Natural killer cell (primary cell): ENCODE results near the gene LCE1A. TPM values are rescaled to one million over a fixed set of nuclear protein-coding genes. Genes with fewer than 3 reads are reported as not detected.

Experiments
- ATAC-seq, 3 donors: fragments of 150-1000 bp in 2 of 3; fragments of 200-7000 bp in 1 of 3; cut with Tn5 transposase; 1 replicate in 1 of 3; 2 replicates in 2 of 3; pipeline ENCODE4 v1.10.0; 2021; ENCODE audit warnings: mild to moderate bottlenecking in 2 of 3, moderate library complexity in 2 of 3
- DNase-seq, 2 donors: peaks; one replicate each; pipeline versions ENCODE4 v3.0.0 to v3.0.0-alpha.2; 2013 to 2021; ENCODE audit warnings: mixed read lengths in 1 of 2
- H3K27ac ChIP-seq: one replicate; pipeline ENCODE4 v1.5.1; 2013; ENCODE audit warnings: mild to moderate bottlenecking, low read length
- H3K27me3 ChIP-seq: one replicate; pipeline ENCODE4 v1.6.1; 2013; ENCODE audit warnings: low read length; ENCODE audit not compliant: control insufficient read depth, insufficient read depth
- H3K36me3 ChIP-seq: one replicate; pipeline ENCODE4 v1.6.1; 2013; ENCODE audit warnings: low read length; ENCODE audit not compliant: control insufficient read depth, insufficient read depth
- H3K4me1 ChIP-seq: one replicate; pipeline ENCODE4 v1.6.1; 2013; ENCODE audit warnings: low read length; ENCODE audit not compliant: control insufficient read depth, insufficient read depth
- H3K4me3 ChIP-seq: one replicate; pipeline ENCODE4 v1.5.1; 2013; ENCODE audit warnings: low read length
- H3K9me3 ChIP-seq: one replicate; pipeline ENCODE4 v1.6.1; 2013; ENCODE audit warnings: low read length; ENCODE audit not compliant: control insufficient read depth, insufficient read depth
- H3K27ac Mint-ChIP-seq, 2 donors: one replicate each; pipeline ENCODE4 v1.8.0; 2022; ENCODE audit warnings: mild to moderate bottlenecking in 2 of 2, mixed read lengths in 2 of 2, moderate library complexity in 1 of 2
- H3K27me3 Mint-ChIP-seq, 2 donors: one replicate each; pipeline ENCODE4 v1.8.0; 2022; ENCODE audit warnings: low read depth in 2 of 2, mixed read lengths in 2 of 2
- H3K36me3 Mint-ChIP-seq: one replicate; pipeline ENCODE4 v1.8.0; 2022; ENCODE audit warnings: mixed read lengths
- H3K4me1 Mint-ChIP-seq, 2 donors: one replicate each; pipeline ENCODE4 v1.8.0; 2022; ENCODE audit warnings: mixed read lengths in 2 of 2
- H3K4me3 Mint-ChIP-seq: one replicate; pipeline ENCODE4 v1.8.0; 2022; ENCODE audit warnings: mild to moderate bottlenecking, moderate library complexity, mixed read lengths
- H3K9me3 Mint-ChIP-seq, 2 donors: one replicate each; pipeline ENCODE4 v1.8.0; 2022; ENCODE audit warnings: mixed read lengths in 2 of 2
- WGBS: methylation state at CpG from one replicate; pipeline ENCODE4 v1.1.7; 2013; ENCODE audit warnings: missing lambda C conversion rate; ENCODE audit not compliant: insufficient coverage; 5-methylcytosine and 5-hydroxymethylcytosine counted together
- intact Hi-C: fragments of 100-400 bp; cut with micrococcal nuclease; formaldehyde crosslinking; loops from one replicate; pipeline ENCODE4 v1.14.2; 2022
- total RNA-seq, 4 donors: library from RNA; stranded (reverse); fragments of 120-200 nt in 1 of 4; gene quantifications; one replicate each; pipeline versions ENCODE4 v1.2.3 to v1.2.4, GENCODE V29; 2013 to 2022
- TF ChIP-seq, protein P1 (sequence below): fragments of 200-600 bp; IDR thresholded peaks from one replicate; pipeline ENCODE4 v1.8.0; 2022; ENCODE audit warnings: antibody characterized with exemption

The LCE1A gene
- total RNA-seq, 3 donors from 2014 or later (not counting 1 experiment from before 2014, with no cell fraction given) = not detected

DNA sequence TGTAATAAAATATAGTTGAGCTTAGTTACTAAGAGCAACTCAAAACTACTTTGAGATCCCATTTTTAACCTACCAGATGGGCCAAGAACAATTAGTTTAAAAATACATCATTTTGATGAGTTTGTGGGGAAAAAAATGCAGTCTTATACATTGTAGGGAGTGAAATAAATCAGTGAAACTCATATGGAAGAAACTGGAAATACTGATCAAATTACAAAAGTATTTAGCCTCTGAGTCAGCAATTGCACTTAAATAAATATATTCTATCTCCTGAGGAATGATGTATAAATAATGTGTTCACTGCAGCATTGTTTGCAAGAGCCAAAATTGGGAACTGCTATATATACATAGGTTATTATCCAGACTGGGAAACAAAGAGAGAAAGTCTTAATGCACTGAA is 46.2 kb downstream of the LCE1A start:
- TF ChIP-seq, protein P1, sequence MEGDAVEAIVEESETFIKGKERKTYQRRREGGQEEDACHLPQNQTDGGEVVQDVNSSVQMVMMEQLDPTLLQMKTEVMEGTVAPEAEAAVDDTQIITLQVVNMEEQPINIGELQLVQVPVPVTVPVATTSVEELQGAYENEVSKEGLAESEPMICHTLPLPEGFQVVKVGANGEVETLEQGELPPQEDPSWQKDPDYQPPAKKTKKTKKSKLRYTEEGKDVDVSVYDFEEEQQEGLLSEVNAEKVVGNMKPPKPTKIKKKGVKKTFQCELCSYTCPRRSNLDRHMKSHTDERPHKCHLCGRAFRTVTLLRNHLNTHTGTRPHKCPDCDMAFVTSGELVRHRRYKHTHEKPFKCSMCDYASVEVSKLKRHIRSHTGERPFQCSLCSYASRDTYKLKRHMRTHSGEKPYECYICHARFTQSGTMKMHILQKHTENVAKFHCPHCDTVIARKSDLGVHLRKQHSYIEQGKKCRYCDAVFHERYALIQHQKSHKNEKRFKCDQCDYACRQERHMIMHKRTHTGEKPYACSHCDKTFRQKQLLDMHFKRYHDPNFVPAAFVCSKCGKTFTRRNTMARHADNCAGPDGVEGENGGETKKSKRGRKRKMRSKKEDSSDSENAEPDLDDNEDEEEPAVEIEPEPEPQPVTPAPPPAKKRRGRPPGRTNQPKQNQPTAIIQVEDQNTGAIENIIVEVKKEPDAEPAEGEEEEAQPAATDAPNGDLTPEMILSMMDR = no peak
- intact Hi-C loops = no loop called here
- peaks cover 10 to 38% of the 10 kb centered on the region in 2 donors for H3K27me3 Mint-ChIP-seq
- Histone ChIP-seq H3K27ac (no peak overlapping the region), H3K27me3 (no peaks in the 10 kb centered on the region), H3K4me1 (no peaks in the 10 kb centered on the region), H3K9me3 (no peaks in the 10 kb centered on the region), H3K36me3 (no peaks in the 10 kb centered on the region), H3K4me3 (no peak overlapping the region)
- no peak for ATAC-seq
- no peaks in the 10 kb centered on the region for H3K9me3 Mint-ChIP-seq
- H3K27ac Mint-ChIP-seq = no peak overlapping the region
- no peaks in the 10 kb centered on the region for H3K36me3 Mint-ChIP-seq
- H3K4me3 Mint-ChIP-seq = no peak overlapping the region
- no peak for DNase-seq
- H3K4me1 Mint-ChIP-seq = no peaks in the 10 kb centered on the region

DNA sequence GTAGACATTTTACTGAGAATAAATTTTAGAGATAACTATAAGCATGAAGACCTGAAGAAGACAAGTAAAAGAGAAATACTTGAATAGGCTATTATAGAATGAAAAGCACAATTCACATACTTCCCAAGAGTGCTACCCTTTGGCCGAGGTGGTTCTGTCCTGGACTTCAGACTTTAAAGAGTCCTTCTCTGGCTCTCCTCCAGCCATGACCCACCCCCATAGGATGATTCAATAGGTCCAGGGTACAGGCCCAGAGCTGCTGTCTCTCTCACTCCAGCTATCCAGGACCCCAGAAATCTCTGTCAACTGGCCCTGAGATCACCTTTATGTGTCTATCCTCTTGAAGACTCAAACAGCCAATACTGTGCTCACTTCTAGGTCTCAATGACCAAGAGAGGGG is 49.6 kb downstream of the LCE1A start:
- peaks cover 9 to 43% of the 10 kb centered on the region in 2 donors for H3K27me3 Mint-ChIP-seq
- H3K36me3 Mint-ChIP-seq = no peaks in the 10 kb centered on the region
- TF ChIP-seq, protein P1 = no peak
- no peak overlapping the region for H3K4me3 Mint-ChIP-seq
- DNase-seq (no peak), ATAC-seq (no peak)
- WGBS = 87% methylated on average over 1 of the region's 1 CpG
- Histone ChIP-seq H3K4me1 (peaks cover 3% of the 10 kb centered on the region), H3K4me3 (no peak overlapping the region), H3K36me3 (no peaks in the 10 kb centered on the region), H3K9me3 (no peaks in the 10 kb centered on the region), H3K27ac (no peak overlapping the region), H3K27me3 (no peaks in the 10 kb centered on the region)
- no peaks in the 10 kb centered on the region for H3K4me1 Mint-ChIP-seq
- no peaks in the 10 kb centered on the region for H3K9me3 Mint-ChIP-seq
- H3K27ac Mint-ChIP-seq = no peak overlapping the region
- intact Hi-C loops = no loop called here

Other genes with a start within 250 kb of the LCE1A start
- not detected for gene LCE3D, start 247.0 kb upstream of the LCE1A start, total RNA-seq
- gene LCE3C, start 227.2 kb upstream of the LCE1A start, total RNA-seq = not detected
- not detected for gene LCE3B, start 213.7 kb upstream of the LCE1A start, total RNA-seq
- gene LCE3A, start 204.4 kb upstream of the LCE1A start, total RNA-seq = not detected
- not detected for gene LCE2D, start 164.1 kb upstream of the LCE1A start, total RNA-seq
- not detected for gene LCE2C, start 152.2 kb upstream of the LCE1A start, total RNA-seq
- not detected for gene LCE2B, start 141.3 kb upstream of the LCE1A start, total RNA-seq
- not detected for gene LCE2A, start 129.1 kb upstream of the LCE1A start, total RNA-seq
- not detected for gene LCE4A, start 119.3 kb upstream of the LCE1A start, total RNA-seq
- gene KPRP, start 69.4 kb upstream of the LCE1A start, total RNA-seq = not detected
- gene LCE1F, start 52.3 kb upstream of the LCE1A start, total RNA-seq = not detected
- gene LCE1E, start 41.2 kb upstream of the LCE1A start, total RNA-seq = not detected
- not detected for gene LCE1D, start 30.8 kb upstream of the LCE1A start, total RNA-seq
- gene LCE1C, start 20.8 kb upstream of the LCE1A start, total RNA-seq = not detected
- gene LCE1B, start 15.5 kb upstream of the LCE1A start, total RNA-seq = not detected
- not detected for gene LCE6A, start 15.4 kb downstream of the LCE1A start, total RNA-seq
- not detected for gene LCE7A, start 32.5 kb downstream of the LCE1A start, total RNA-seq
- not detected for gene SMCP, start 50.8 kb downstream of the LCE1A start, total RNA-seq
- not detected for gene IVL, start 81.1 kb downstream of the LCE1A start, total RNA-seq
- gene SPRR5, start 119.7 kb downstream of the LCE1A start, total RNA-seq = not detected
- gene SPRR4, start 143.2 kb downstream of the LCE1A start, total RNA-seq = not detected
- gene SPRR1A, start 156.6 kb downstream of the LCE1A start, total RNA-seq = not detected
- not detected for gene SPRR3, start 174.3 kb downstream of the LCE1A start, total RNA-seq
- gene SPRR1B, start 203.7 kb downstream of the LCE1A start, total RNA-seq = not detected
- gene SPRR2D, start 213.6 kb downstream of the LCE1A start, total RNA-seq = not detected
- not detected for gene SPRR2A, start 230.0 kb downstream of the LCE1A start, total RNA-seq
- not detected for gene SPRR2B, start 244.1 kb downstream of the LCE1A start, total RNA-seq